Thyroid gland (tissue), 4 donors: ENCODE measurements around the gene IRF7. TPM values are rescaled to one million over a fixed set of nuclear protein-coding genes. Genes with fewer than 3 reads are reported as not detected.
"Not testable (repeated sequence)": the region's sequence is repeated elsewhere in the genome, so short reads cannot be mapped to it uniquely, and the experiment has no call there.

Experiments used
- DNase-seq, 2 donors: peaks; one replicate each; pipeline ENCODE4 v3.0.0-alpha.2; 2019
- H3K27ac ChIP-seq, 3 donors: fragments of 200-600 bp; sonication (generic); 1 replicate in 2 of 3; 2 replicates in 1 of 3; pipeline ENCODE4 v1.5.1; 2016 to 2019; ENCODE audit warnings: mild to moderate bottlenecking in 1 of 3, moderate library complexity in 1 of 3
- H3K27me3 ChIP-seq: fragments of 200-600 bp; sonication (generic); one replicate; pipeline ENCODE4 v1.5.1; 2019
- H3K36me3 ChIP-seq, 2 donors: fragments of 200-600 bp; sonication (generic); one replicate each; pipeline ENCODE4 v1.5.1; 2016 to 2019
- H3K4me1 ChIP-seq, 2 donors: fragments of 200-600 bp; sonication (generic); one replicate each; pipeline ENCODE4 v1.5.1; 2017 to 2019
- H3K4me3 ChIP-seq, 3 donors: fragments of 200-600 bp; sonication (generic); replicated peaks in 1 of 3; 1 replicate in 2 of 3; 2 replicates in 1 of 3; pipeline ENCODE4 v1.5.1; 2016; ENCODE audit warnings: mild to moderate bottlenecking in 1 of 3
- H3K9me3 ChIP-seq: fragments of 200-600 bp; sonication (generic); one replicate; pipeline ENCODE4 v1.5.1; 2017
- POLR2A ChIP-seq, 2 donors: fragments of 450-650 bp; IDR thresholded peaks; one replicate each; pipeline ENCODE4 v1.6.1; 2017; ENCODE audit warnings: antibody characterized with exemption in 2 of 2, mild to moderate bottlenecking in 2 of 2, moderate library complexity in 1 of 2
- WGBS, 2 donors: methylation state at CpG; one replicate each; pipeline ENCODE4 v1.1.5; 2017; 5-methylcytosine and 5-hydroxymethylcytosine counted together
- intact Hi-C: fragments of 100-400 bp; cut with DNase I; formaldehyde crosslinking; loops from one replicate; pipeline ENCODE4 v1.15.1; 2023
- total RNA-seq, 4 donors: library from RNA; depleted of rRNA; stranded (reverse); fragments of >200 nt; gene quantifications; one replicate each; pipeline ENCODE4 v1.2.3, GENCODE V29; 2016
- TF ChIP-seq, protein P1 (sequence below), 6 experiments: fragments of 200-600 bp in 3 of 6; fragments of 450-650 bp in 3 of 6; sonication (generic) in 3 of 6; IDR thresholded peaks; one replicate each; pipeline ENCODE4 v1.5.1; 2016 to 2019; ENCODE audit warnings: antibody characterized with exemption in 6 of 6, mild to moderate bottlenecking in 2 of 6, inconsistent platforms in 1 of 6, moderate library complexity in 1 of 6

IRF7 gene
- total RNA-seq, 4 donors from 2014 or later: 15.4 to 42.4 (median 29.1) TPM

DNA sequence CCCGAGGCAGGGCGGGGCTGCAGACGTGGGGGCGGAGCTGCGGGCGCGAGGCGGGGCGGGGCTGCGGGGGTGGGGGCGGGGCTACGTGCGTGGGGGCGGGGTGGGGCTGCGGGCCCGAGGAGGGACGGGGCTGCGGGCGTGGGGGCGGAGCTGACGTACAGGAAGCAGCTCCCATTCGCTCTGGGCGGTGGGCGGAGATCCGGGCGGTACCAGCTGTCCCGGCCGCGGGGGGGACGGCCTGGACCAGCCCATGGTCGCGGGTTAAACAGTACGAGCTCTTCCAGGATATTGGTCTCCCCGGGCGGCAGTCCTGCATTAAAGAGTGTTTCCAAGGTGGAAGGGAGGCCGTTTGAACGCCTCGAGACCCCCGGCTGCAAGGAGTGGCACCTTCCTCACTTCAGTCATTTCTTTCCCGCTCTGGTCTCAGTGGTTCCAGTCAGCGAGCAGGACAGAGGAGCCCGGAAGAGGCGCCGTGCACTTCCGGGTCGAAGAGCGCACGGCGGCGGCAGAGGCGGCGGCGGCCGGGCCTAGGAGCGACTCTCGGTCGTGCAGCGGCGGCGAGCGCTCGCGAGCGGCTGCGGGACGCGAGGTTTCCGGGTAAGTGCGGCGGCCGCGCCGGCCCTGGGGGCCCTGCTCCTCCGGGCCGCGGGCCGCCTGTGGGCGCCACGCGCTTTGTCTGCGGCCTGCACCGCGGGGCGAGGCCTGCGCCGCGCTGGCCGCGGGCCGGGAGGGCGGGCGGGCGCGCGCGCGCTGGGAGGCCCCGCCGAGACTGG is 39.6 kb downstream of the IRF7 start, which contains the start of gene PHRF1:
PHRF1 (plus strand) TSS at position 475 of the 773 bp plus-strand sequence. CDS start 5,043 bp downstream, outside the sequence.
- intact Hi-C loops: no loop called here
- TF ChIP-seq, protein P1, sequence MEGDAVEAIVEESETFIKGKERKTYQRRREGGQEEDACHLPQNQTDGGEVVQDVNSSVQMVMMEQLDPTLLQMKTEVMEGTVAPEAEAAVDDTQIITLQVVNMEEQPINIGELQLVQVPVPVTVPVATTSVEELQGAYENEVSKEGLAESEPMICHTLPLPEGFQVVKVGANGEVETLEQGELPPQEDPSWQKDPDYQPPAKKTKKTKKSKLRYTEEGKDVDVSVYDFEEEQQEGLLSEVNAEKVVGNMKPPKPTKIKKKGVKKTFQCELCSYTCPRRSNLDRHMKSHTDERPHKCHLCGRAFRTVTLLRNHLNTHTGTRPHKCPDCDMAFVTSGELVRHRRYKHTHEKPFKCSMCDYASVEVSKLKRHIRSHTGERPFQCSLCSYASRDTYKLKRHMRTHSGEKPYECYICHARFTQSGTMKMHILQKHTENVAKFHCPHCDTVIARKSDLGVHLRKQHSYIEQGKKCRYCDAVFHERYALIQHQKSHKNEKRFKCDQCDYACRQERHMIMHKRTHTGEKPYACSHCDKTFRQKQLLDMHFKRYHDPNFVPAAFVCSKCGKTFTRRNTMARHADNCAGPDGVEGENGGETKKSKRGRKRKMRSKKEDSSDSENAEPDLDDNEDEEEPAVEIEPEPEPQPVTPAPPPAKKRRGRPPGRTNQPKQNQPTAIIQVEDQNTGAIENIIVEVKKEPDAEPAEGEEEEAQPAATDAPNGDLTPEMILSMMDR (IDR thresholded peaks at IDR 0.05): no peak
- TF ChIP-seq POLR2A (IDR thresholded peaks at IDR 0.05): peak in 1 of 2 donors; percentile 66
- WGBS, 2 donors: 1% methylated on average over 39 of the region's 99 CpGs; no CpG with 5 or more reads in 1 of the 2 donors
- Histone ChIP-seq H3K36me3 (no peaks in the 10 kb centered on the region), H3K9me3 (no peaks in the 10 kb centered on the region), H3K27me3 (no peaks in the 10 kb centered on the region), H3K27ac (peak within 1 kb of the TSS; percentile 82 to 97 (median 87)), H3K4me3 (peak within 1 kb of the TSS; percentile 65 to 88 (median 73)), H3K4me1 (peaks cover 58 to 67% of the 10 kb centered on the region in 2 donors)
- peak; percentile 96 to 97 for DNase-seq

DNA sequence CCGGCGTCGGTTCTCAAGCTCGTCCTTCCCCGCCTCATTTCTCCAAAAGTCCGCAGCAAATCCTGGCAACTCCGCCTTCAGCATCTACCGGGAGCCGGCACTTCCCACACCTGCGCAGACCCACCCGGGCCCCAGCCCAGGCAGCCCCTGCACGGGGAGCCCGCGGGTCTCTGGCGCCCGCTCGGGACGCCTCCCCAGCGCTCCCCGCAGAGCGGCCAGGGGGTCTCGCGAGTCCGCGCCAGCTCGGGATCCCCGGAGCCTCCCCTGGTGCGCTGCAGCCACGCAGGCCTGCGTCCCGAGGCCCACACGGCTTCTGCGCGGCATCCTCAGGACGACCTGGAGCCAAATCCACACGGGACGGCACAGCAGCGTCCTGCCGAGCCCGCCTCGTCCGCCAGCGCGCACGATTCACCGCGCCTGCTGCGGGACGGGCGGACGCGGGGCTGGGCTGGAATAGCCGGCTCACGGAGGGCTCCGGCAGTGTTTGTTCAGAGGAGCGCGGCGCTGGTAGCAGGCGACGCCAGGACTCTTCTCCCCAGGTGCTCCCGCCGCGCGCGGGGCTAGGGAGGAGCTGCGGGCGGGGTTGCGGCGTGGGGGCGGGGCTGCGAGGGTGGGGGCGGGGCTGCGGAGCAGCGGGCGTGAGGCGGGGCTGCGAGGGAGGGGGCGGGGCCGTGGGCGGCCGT is 40.3 kb downstream of the IRF7 start:
- peak overlapping the region in 2 of 3 donors; percentile 53 to 71 for H3K27ac ChIP-seq
- intact Hi-C loops: no loop called here
- peak overlapping the region; percentile 40 to 65 (median 56) for H3K4me3 ChIP-seq
- TF ChIP-seq, protein P1 (IDR thresholded peaks at IDR 0.05): no peak
- peak in 1 of 2 donors; percentile 57 for TF ChIP-seq POLR2A (IDR thresholded peaks at IDR 0.05)
- H3K27me3 ChIP-seq: no peaks in the 10 kb centered on the region
- peaks cover 58 to 67% of the 10 kb centered on the region in 2 donors for H3K4me1 ChIP-seq
- peak; percentile 34 to 73 for DNase-seq
- no peaks in the 10 kb centered on the region for H3K36me3 ChIP-seq
- WGBS, 2 donors: 0 to 2% methylated on average over 6 to 10 of the region's 81 CpGs
- H3K9me3 ChIP-seq: no peaks in the 10 kb centered on the region

DNA sequence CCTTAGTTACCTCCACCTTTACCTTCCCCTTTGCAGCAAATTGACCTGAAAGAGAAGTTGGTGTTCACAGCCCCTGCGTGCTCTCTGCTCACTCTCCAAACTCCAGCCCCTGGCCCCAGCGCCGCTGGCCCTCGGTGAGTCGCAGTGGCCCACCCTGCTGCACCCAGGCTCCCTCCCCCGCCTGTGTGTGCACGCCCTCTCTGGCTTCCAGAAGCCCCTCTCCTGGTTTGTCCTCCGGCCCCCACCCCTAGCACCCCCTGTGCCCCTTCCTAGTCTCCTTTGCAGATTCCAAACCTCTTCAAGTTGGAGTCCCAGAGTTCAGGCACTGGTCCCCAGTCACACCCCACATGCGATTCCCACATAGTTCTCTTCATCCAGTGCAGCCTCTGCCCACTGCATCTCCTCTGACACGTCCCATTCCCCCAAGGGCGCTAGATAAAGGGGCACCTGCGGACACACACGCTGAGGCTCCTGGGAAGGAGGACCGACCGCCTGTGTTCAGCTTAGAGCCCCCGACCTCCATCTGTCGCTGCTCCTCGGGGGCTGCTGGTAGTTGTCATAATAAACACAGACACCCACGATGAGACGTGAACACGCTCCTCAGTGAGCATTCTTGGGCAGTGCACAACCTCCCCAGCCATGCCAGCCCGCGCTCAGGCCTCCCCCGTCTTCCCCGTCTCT is 41.0 kb downstream of the IRF7 start:
- Histone ChIP-seq H3K36me3 (no peaks in the 10 kb centered on the region), H3K4me3 (peak overlapping the region in 2 of 3 donors; percentile 40 to 56), H3K9me3 (no peaks in the 10 kb centered on the region), H3K27me3 (no peaks in the 10 kb centered on the region), H3K27ac (no peak overlapping the region), H3K4me1 (peaks cover 58 to 63% of the 10 kb centered on the region in 2 donors)
- 10 to 18% methylated on average over 24 to 25 of the region's 25 CpGs for WGBS, 2 donors
- TF ChIP-seq, protein P1 (IDR thresholded peaks at IDR 0.05): no peak
- TF ChIP-seq POLR2A (IDR thresholded peaks at IDR 0.05): peak in 1 of 2 donors; percentile 19
- intact Hi-C loops: no loop called here
- DNase-seq: no peak

- Histone ChIP-seq H3K27ac (peak overlapping the region in 1 of 3 donors; percentile 39), H3K4me1 (peaks cover 57 to 61% of the 10 kb centered on the region in 2 donors), H3K4me3 (peak overlapping the region in 1 of 3 donors; percentile 56)
- intact Hi-C loops, H3K9me3 ChIP-seq, H3K36me3 ChIP-seq, H3K27me3 ChIP-seq: not testable (repeated sequence)
- DNase-seq: peak; percentile 62 to 65
- WGBS, 2 donors: 24 to 27% methylated on average over 13 to 14 of the region's 14 CpGs
Observed at GRCh38 chr11:574031-574570, 41.6 kb downstream of the IRF7 start.

- DNase-seq: peak; percentile 62 to 67
- TF ChIP-seq, protein P1 (IDR thresholded peaks at IDR 0.05): no peak
- TF ChIP-seq POLR2A (IDR thresholded peaks at IDR 0.05): no peak
- WGBS, 2 donors: 42 to 56% methylated on average over 8 to 15 of the region's 16 CpGs
- Histone ChIP-seq H3K36me3 (no peaks in the 10 kb centered on the region), H3K9me3 (no peaks in the 10 kb centered on the region), H3K4me1 (peaks cover 51 to 57% of the 10 kb centered on the region in 2 donors), H3K4me3 (no peak overlapping the region), H3K27ac (peak overlapping the region; percentile 39 to 71 (median 64)), H3K27me3 (no peaks in the 10 kb centered on the region)
- intact Hi-C loops: no loop called here
Observed at GRCh38 chr11:573146-573759, 42.5 kb downstream of the IRF7 start.
